HG02938 (cell line): ENCODE data around the gene ERVFRD-1.

Experiments
- ATAC-seq: cut with Tn5 transposase; IDR thresholded peaks from one replicate; pipeline ENCODE4 v1.9.1; 2021; ENCODE audit warnings: mild to moderate bottlenecking, moderate library complexity; ENCODE audit not compliant: unreplicated experiment

ERVFRD-1 gene, protein sequence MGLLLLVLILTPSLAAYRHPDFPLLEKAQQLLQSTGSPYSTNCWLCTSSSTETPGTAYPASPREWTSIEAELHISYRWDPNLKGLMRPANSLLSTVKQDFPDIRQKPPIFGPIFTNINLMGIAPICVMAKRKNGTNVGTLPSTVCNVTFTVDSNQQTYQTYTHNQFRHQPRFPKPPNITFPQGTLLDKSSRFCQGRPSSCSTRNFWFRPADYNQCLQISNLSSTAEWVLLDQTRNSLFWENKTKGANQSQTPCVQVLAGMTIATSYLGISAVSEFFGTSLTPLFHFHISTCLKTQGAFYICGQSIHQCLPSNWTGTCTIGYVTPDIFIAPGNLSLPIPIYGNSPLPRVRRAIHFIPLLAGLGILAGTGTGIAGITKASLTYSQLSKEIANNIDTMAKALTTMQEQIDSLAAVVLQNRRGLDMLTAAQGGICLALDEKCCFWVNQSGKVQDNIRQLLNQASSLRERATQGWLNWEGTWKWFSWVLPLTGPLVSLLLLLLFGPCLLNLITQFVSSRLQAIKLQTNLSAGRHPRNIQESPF

DNA sequence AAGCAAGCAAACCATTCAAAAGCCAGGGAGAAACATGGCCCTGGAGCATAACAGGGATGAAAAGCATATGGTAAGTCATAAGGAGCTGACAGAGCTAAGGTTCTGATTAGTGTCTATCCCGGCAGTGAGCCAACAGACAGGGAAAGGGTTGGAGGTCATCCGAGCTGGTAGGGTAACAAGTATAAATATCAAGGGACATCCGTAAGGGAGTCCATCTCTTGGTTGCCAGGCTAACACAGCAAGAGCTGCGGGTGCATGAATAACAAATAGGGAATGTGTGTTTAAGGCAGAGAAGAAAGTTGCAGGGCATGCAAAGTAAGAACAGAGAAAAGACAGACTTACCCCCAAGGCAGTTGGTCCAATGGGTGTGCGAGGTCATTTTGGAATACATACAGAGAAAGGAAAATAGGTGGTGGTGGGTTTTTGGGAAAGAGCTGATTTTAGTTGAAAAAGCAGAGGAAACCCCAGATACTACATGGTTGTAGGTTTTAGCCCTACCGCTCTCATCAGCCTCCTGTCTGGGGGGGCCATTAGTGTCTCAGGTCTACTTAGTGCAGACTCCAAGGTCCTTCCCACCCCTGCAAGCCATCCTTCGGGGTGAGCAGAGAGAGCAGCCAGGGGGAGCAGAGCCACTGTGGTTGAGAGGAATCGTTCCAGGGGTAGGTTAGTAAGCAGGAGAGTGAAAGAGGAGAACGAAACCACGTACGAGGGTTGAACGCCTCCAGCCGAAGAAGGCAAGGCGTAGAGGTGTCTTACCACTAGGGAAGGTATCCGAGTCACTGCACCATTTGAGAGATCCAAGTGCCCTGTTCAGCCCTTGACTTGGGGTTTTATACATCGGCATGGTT is at the start of gene ERVFRD-1:
ERVFRD-1 (minus strand) TSS at position 805 of the 848 bp plus-strand sequence. CDS start 6,415 bp downstream, outside the sequence.
- ATAC-seq: no peak

DNA sequence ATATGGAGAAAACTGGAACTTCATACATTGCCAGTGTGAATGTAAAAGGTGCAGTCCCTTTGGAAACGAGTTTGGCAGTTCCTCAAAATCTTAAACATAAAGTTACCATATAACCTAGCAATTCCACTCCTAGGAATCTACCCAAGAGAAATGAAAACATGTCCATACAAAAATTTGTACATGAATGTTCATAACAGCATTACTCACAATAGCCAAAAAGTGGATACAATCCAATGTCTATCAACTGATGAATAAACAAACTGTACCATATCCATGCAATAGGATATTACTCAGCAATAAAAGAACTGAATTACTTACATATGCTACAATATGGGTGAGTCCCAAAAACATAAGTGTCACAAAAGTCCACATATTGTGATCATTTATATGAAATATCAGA is 48.7 kb upstream of the ERVFRD-1 start:
- ATAC-seq: no peak

DNA sequence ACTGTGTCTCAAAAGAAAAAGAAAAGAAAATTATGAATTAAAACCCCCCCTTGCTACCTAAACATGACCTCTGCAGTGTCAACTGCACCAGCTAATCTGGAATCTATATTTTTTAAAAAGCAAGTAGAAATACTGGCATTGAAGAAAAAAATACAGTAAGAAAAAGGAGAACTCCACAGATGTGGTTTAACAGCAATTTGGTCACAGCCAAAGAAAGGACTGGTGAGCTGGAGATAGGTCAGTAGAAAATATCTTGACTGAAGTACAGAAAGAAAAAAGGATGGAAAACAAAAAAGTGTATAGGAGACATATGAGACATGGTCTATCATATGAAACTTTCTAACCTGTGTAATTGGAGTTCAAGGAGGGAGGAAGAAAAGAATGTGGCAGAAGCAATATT is 44.1 kb upstream of the ERVFRD-1 start:
- no peak for ATAC-seq

DNA sequence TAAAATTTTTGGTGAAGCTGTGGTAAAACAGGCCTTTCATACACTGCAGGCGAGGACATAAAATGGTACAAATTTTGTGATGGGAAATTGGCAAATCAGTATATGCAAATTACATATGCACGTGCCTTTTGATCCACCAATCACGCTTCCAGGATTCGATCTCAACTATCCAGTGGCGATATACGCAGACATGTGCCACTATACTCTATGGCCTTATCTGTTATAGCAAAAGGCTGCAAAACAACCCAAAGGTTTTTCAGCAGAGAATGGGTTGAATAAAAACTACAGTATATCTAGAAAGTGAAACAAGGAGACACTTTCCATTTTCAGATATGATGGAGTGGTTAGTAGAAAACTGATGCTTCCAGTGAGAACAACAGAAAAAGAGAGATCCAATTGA is 41.9 kb upstream of the ERVFRD-1 start:
- no peak for ATAC-seq

DNA sequence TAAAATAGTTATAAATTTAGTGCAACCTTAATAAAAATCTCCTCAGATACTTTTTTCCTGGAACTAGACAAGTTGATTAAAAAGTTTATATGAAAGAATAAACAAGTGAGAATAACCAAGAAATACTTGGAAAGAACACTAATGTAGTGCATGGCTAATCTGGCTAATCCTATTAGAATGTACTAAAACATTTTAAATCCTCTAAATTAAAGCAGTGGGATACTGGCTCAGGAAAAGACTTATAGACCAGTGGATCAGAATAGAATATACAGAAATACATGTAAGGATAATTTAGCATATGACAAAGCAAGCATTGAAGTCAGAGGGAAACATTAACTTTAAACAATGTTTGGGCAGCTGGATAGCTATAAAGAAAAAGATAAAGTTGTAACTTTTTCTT is 41.1 kb upstream of the ERVFRD-1 start:
- ATAC-seq: no peak

DNA sequence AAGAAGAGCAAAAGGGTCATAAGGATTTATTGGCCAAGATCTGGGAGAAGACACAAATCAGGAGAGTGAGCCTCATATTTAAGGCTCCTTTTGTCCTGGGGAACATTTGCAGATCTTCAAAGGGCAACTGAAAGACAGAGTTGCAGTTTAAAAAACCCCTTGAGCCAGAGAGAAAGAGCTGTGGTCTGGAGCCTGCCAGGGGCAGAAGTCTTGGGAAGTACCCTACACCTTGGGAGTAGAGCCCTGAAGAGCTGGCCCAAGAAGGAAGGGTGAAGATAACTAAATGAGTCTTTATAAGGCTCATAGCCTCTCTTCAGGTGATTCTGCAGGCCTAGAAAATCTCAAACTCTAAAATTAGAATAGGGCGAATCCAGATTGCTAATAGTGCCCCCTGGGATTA is 40.0 kb upstream of the ERVFRD-1 start:
- ATAC-seq: no peak

DNA sequence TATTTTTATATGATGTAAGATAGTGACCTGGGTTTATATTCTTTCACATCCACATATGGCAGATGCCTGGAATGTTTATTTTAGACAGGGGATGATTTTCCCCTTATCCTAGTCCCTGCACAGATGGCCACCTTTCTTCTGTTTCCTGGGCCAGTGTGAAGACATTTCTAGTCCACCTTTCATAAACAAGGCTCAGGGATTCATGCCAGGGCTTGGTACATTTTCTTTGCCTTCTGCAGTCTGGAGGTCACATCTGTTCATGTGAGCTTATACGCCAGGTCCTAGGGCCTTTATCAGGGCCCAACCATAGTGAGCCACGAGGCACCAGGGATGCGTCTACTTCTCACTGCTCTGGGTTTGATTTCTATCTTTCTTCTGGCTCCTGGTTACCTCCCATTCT is 38.0 kb upstream of the ERVFRD-1 start:
- ATAC-seq: no peak

DNA sequence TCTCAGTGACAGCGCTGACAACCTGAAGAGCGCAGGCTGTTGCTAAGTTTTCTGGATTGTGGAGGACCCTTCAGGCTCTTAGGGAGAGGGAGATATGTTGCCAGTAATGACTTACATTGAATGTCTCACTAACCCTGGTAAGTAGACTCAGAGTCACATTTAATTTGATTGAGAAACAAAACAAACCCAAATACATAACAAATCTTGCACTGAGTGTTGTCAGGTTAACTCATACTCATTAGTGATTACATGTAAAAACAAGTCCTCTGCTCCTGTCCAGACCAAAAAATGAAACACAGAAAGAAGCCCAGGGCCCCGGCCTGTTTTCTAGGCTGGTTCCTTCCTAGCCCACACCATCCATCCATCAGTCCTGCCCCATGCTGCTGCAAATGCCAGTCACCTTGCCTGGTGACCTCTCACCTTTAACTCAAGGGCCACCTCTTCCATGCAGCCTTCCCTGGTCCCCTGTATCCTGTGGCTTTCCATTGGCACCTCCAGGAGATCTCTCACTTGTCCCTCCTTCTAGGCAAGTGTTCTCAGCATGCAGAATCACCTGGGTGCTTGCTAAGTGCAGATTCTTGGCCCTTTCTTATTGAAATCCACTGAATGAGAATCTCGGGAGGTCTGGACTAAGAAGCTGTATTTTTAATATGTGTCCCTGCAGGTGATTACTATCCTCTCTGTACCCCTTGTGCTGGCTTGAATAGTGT is 34.7 kb upstream of the ERVFRD-1 start:
- ATAC-seq: no peak

DNA sequence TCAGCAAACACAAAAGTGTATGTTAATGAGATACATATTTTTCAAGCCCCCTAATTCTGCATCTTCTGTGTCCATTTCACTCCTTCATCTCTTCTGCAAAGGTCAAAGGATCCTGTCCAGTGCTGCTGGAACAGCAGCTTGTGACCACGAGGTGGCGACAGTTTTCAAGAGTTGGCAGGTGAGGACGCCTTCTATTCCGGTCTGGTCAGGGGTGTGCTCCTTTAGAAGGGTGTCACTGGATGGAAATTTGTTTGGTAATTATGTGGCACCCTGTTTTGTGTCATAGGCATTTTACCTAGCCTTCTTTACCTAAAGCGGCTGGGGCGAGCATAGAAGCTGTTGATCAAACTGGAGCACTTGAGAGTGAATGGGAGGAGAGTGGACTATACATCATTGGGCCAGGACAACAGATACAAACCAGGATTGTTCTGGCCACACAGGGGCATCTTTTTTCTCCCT is 32.9 kb upstream of the ERVFRD-1 start:
- peak; percentile 79 for ATAC-seq

DNA sequence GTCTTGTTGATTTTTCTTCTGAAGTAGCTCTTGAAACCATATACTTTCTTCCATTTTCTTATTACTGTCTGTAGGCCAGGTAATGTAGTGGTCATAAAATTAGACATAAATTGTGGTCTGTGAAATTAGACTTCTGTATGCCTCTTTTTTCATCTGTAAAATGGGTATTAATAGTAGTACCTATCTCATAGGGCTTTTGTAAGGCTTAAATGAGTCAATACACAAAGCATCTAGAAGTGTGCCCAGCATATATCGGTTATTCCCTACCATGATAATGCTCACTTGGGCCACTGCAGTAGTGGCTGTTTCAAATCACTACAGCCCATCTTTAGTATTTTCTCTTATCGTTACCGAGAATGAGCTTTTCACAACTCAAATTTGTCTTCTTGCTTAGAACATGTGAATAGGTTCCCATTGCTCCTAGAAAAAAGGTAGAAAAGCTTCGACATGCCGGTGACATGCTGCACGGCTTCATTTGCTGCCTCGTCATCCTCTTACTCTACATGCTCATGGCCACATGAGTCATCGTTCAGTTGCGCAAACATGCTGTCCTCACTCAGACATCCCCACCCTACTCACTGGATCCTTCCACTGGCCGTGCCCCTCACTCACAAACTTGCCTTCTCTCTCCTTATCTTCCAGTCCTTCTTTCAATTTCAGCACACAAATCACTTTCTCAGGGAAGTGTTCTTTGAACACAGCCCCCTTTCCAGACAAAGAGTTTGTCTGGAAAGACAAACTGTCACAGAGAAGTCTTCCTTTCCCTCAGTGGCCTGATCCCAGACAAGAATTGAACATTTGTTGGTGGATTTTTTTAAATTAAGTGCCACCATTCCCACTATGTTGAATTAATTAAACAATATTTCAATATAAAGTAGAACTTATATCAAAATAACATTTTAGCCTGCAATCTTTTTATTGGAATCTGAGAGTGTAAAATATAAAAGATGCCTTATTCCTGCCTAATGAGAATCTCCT is 32.2 kb upstream of the ERVFRD-1 start:
- ATAC-seq: no peak

DNA sequence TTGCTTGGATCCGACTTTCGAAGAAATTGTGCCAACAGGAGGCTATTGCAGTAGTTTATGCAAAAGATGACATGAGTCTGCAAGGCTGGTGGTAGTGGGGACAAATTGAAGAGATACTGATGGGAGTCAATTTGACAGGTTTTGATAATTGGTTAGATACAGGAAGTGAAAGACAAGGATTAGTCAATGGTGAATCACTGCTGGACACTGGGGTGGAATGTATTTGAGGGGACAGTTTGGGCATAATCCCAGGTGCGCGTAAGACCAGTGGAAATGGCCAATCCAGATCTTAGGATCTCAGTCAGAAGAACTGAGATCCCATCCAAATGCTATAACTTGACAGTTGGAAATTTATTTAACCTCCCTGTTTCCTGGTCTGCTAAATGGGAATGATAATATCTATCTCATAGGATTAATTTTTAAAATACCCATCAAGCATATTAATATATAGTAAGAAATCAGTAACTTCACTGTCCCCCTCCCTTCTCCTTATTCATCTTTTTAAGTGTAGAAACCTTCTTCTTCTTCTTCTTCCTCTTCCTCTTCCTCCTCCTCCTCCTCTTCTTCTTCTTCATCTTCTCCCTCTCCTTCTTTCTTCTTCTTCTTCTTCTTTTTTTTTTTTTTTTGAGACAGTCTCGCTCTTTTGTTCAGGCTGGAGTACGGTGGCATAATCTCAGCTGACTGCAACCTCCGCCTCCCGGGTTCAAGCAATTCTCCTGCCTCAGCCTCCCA is 30.9 kb upstream of the ERVFRD-1 start:
- ATAC-seq: no peak

DNA sequence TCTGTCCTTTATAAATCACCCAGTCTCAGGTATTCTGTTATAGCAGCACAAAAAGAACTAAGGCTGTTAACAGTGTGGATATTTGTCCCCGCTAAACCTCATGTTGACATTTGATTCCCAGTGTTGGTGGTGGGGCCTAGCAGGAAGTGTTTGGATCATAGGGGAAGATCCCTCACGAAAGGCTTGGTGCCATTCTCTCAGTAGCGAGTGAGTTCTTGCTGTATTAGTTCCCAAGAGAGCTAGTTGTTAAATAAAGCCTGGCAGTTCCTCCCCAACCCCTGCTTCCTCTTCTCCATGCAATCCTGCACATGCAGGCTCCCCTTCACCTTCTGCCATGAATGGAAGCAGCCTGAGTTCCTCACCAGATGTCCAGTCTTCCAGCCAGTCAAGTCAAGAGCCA is 29.8 kb upstream of the ERVFRD-1 start:
- no peak for ATAC-seq

DNA sequence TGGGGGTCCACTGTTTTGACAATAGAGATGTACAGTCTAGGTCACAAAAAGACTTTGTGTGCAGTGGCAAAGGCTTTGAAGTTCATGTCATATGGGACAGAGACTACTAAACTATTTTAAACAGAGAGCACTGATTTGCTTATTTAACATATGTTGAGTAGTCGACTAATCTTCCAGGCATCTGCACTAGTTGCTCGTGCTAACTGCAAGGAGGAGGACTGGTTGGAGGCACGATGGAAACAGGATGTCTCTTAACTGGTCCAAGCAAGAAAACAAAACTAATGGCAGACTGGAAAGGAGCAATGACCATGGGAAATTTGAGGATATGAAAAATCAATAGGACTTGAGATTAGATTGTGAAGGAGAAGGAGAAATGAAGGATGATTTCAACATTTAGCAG is 28.5 kb upstream of the ERVFRD-1 start:
- no peak for ATAC-seq

DNA sequence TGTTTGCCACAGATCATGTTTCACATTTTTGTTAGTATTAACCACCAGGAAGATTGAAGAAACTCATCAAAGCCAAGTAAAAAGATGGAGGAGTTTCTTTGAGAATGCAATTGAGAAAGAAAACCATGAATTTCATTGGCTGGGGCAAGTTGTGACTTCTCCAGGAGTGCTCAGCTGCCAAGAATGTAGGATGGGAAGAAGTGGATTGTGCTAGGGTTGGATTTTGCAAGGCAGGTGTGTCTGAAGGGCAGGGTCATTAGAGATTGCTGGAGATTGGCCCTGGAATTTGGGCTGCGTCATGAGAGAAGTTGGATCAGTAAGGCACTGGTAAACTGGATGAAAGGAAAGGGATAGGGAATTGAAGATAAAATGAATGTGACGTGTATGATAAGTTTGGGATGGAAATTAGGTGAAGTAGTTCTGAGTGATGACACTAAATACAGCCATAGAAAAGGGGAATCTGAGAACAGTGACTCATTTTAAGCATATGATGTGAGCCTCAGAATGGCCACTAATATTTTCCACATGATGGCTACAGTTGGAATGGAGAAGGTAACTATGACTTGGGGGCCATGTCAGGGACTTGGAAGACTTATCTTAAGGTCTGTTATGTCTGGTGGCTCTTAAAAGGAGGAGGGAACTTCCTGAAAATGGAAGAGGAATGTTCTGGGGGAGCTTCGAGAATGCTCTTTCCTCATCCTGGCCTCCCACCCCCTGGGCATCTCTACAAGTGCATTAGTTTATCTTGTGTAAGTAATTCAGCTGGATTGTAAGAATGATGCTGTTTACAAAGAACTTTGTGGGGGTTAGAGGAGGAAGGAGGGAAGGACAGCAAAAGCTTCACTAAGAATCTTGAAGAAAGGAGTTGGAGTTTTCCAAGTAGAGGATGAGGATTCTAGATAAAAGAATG is 27.8 kb upstream of the ERVFRD-1 start:
- no peak for ATAC-seq

DNA sequence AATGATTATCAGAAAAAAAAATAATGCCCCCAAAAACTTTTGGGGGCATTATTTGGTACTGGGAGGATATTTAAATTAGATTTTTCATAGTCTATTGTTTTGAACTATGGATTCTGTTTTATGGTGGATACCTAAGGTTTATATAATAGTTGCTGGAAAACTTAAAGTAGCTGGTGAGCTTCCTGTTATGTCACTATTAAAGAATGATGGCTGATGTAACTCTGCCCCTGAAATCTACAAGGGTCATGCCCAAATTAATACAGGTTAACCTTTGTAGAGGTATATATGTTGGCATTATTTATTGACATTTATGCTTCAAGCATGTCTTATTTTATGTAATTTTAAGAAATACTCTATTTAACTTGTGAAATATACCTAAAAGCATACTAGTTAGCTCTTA is 25.3 kb upstream of the ERVFRD-1 start:
- no peak for ATAC-seq

DNA sequence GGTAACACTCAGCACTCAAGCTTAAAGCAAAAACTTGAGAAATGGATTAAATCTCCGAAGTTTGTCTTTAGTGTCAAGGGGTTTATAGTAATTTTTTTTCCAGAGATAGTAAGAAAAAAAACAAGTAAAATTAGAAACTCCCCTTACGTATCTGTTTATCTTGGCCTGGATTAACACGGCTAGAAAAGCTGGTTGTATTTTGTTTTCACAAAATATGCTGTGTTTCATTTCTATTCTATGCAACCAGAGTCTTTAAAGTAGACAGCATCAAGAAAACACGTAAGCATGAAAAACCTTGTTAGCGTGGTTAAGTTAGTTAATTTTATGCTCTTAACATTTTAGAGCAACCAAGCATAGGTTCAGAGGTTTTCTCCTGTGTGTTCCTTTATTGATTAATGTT is 21.8 kb upstream of the ERVFRD-1 start:
- no peak for ATAC-seq

DNA sequence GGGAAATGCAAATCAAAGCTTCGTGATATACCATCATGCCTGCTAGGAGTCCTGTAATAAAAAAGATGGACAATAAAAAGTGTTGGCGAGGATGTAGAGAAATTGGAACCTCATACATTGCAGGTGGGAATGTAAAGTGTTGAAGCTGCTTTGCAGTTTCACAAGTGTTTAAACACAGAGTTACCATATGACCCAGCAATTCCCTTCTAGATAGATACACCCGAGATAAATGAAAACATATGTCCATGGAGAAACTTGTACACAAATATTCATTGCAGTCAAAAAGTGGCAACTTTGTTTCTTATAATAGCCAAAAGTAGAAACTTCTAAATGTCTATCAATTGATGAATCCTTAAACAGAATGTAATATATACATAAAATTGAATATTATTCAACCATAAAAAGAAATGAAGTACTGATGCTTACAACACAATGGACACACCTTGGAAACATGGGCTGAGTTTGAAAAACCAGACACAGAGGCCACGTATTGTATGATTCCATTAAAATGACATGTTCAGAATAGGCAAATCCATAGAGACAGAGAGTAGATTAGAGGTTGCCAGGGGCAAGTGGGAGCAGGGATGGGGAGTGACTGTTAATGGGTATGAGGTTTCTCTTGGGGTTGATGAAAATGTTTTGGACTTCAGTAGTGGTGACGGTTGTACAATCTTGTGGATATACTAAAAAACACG is 20.8 kb upstream of the ERVFRD-1 start:
- no peak for ATAC-seq

DNA sequence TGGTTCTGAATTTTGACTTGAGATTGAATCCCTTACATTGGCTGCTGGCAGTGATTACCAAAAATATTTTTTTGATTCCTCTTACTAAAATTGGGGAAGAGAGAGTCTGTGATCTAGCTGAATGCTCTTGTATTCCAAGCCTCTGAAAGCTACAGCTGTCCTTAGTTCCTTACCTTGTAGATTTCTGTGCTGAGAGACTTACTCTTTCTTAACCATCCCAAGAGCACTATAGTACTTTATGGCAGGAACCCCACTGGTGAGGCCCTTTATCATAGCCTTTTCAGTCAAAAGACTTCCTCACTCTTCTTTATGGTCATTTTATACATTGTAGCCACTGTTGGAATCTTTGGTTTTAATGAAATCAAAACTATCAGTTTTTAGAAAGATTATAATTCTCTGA is 19.1 kb upstream of the ERVFRD-1 start:
- no peak for ATAC-seq
